Endothelial cell of umbilical vein (primary cell): ENCODE data around the gene ZNF609. TPM values are rescaled to one million over a fixed set of nuclear protein-coding genes. Genes with fewer than 3 reads are reported as not detected.

Experiments used
- BruUV-seq: library from RNA; stranded (reverse); fragments of 400-500 nt; replicated peaks from 2 replicates; lab custom pipeline; 2021; lab: Mats Ljungman, UMichigan
- CTCF ChIA-PET: fragments of 300-600, 350-600 bp; sonication (Branson Sonifier 250); formaldehyde crosslinking; loops from one replicate; lab custom pipeline; 2021; ENCODE audit warnings: antibody characterized with exemption, inconsistent platforms; lab: Charles Lee
- POLR2A ChIA-PET: fragments of 300-600, 350-600 bp; sonication (Branson Sonifier 250); formaldehyde crosslinking; loops from one replicate; lab custom pipeline; 2021; ENCODE audit warnings: antibody characterized with exemption, inconsistent platforms; lab: Charles Lee
- DNase-seq: peaks from one replicate; pipeline ENCODE4 v3.0.0-alpha.2; 2011; ENCODE audit warnings: low read depth, low spot score
- FAIRE-seq: peaks from 2 replicates; lab custom pipeline; 2011; peaks lifted over from hg19 to GRCh38; lab: Jason Lieb, UNC
- H2AFZ ChIP-seq: 2 replicates; pipeline ENCODE4 v1.6.0; 2012; ENCODE audit warnings: low read depth, low read length, control low read depth, inconsistent platforms
- H3K27ac ChIP-seq: 2 replicates; pipeline ENCODE4 v1.5.1; 2011; ENCODE audit warnings: low read depth, mild to moderate bottlenecking, control low read depth, low read length, moderate library complexity; ENCODE audit not compliant: insufficient read depth
- H3K27me3 ChIP-seq, 2 experiments: 2 replicates each; pipeline versions ENCODE4 v1.6.0 to v1.6.1; 2011; ENCODE audit warnings: low read length in 2 of 2, mixed read lengths in 1 of 2; ENCODE audit not compliant: control insufficient read depth in 2 of 2, insufficient read depth in 2 of 2
- H3K36me3 ChIP-seq, 2 experiments: 2 replicates in 1 of 2; 3 replicates in 1 of 2; pipeline ENCODE4 v1.5.1; 2011; ENCODE audit warnings: low read length in 2 of 2, mild to moderate bottlenecking in 1 of 2, moderate library complexity in 1 of 2; ENCODE audit not compliant: control insufficient read depth in 2 of 2, insufficient read depth in 2 of 2; ENCODE audit errors: extremely low read depth in 1 of 2
- H3K4me1 ChIP-seq: 3 replicates; pipeline ENCODE4 v1.5.1; 2011; ENCODE audit warnings: mild to moderate bottlenecking, low read length; ENCODE audit not compliant: control insufficient read depth, insufficient read depth; ENCODE audit errors: extremely low read depth
- H3K4me2 ChIP-seq: 2 replicates; pipeline ENCODE4 v1.6.1; 2011; ENCODE audit warnings: low read length, control low read depth, mixed read lengths; ENCODE audit not compliant: insufficient read depth
- H3K4me3 ChIP-seq, 3 experiments: fragments of 200-600 bp in 1 of 3; sonication (generic), shearing (Covaris generic) in 1 of 3; replicated peaks in 1 of 3; 2 replicates each; pipeline ENCODE4 v1.5.1; 2011 to 2016; ENCODE audit warnings: control low read depth in 3 of 3, low read length in 3 of 3, mild to moderate bottlenecking in 2 of 3, inconsistent platforms in 1 of 3, low read depth in 1 of 3, moderate library complexity in 1 of 3; ENCODE audit not compliant: insufficient read depth in 1 of 3
- H3K79me2 ChIP-seq: 2 replicates; pipeline ENCODE4 v1.6.0; 2012; ENCODE audit warnings: low read length, inconsistent platforms; ENCODE audit not compliant: control insufficient read depth, insufficient read depth
- H3K9ac ChIP-seq: replicated peaks from 2 replicates; pipeline ENCODE3; 2011; ENCODE audit warnings: low read length, control low read depth; ENCODE audit not compliant: insufficient read depth; ENCODE audit errors: extremely low read depth
- H3K9me1 ChIP-seq: replicated peaks from 3 replicates; pipeline ENCODE4 v1.6.0; 2011; ENCODE audit warnings: mild to moderate bottlenecking, low read length; ENCODE audit not compliant: control insufficient read depth, insufficient read depth; ENCODE audit errors: extremely low read depth
- H3K9me3 ChIP-seq: replicated peaks from 2 replicates; pipeline ENCODE4 v1.5.1; 2012; ENCODE audit warnings: low read length, inconsistent platforms; ENCODE audit not compliant: control insufficient read depth, insufficient read depth
- H4K20me1 ChIP-seq: replicated peaks from 2 replicates; pipeline ENCODE3; 2011; ENCODE audit warnings: mild to moderate bottlenecking, low read length; ENCODE audit not compliant: control insufficient read depth, insufficient read depth; ENCODE audit errors: extremely low read depth
- CTCF ChIP-seq, 2 donors: IDR thresholded peaks; 1 replicate in 1 of 2; 2 replicates in 1 of 2; pipeline ENCODE4 v1.5.1; 2011; ENCODE audit warnings: low read length in 2 of 2, mild to moderate bottlenecking in 2 of 2, moderate library complexity in 2 of 2, control low read depth in 1 of 2, inconsistent platforms in 1 of 2, low read depth in 1 of 2; ENCODE audit not compliant: insufficient read depth in 1 of 2; ENCODE audit errors: extremely low read depth in 1 of 2
- EZH2 ChIP-seq: IDR thresholded peaks from 2 replicates; pipeline ENCODE4 v1.6.1; 2012; ENCODE audit warnings: borderline replicate concordance, low read depth, mild to moderate bottlenecking, moderate library complexity, low read length, inconsistent platforms; ENCODE audit not compliant: severe bottlenecking
- FOS ChIP-seq: IDR thresholded peaks from 2 replicates; pipeline ENCODE4 v1.6.1; 2011; ENCODE audit warnings: mild to moderate bottlenecking, low read length, moderate library complexity, borderline replicate concordance; ENCODE audit not compliant: insufficient read depth
- GATA2 ChIP-seq: IDR thresholded peaks from 2 replicates; pipeline ENCODE4 v1.7.0; 2011; ENCODE audit warnings: low read depth, mild to moderate bottlenecking, moderate library complexity, mixed read lengths, low read length; ENCODE audit not compliant: insufficient read length, insufficient read depth
- JUN ChIP-seq: IDR thresholded peaks from 2 replicates; pipeline ENCODE4 v1.6.1; 2011; ENCODE audit warnings: borderline replicate concordance, low read depth; ENCODE audit not compliant: insufficient read length, insufficient read depth
- MYC ChIP-seq: IDR thresholded peaks from one replicate; pipeline ENCODE4 v1.6.1; 2011; ENCODE audit warnings: mild to moderate bottlenecking, low read depth, low read length
- POLR2A ChIP-seq: IDR thresholded peaks from 2 replicates; pipeline ENCODE4 v1.6.1; 2012; ENCODE audit warnings: low read depth, mild to moderate bottlenecking, control low read depth, low read length
- POLR2AphosphoS5 ChIP-seq: IDR thresholded peaks from 2 replicates; pipeline ENCODE4 v1.6.1; 2012; ENCODE audit warnings: low read depth, mild to moderate bottlenecking, control low read depth, low read length, moderate library complexity; ENCODE audit not compliant: insufficient read depth
- dilution Hi-C: fragments of 300-500 bp; cut with MboI; formaldehyde crosslinking; loops from one replicate; pipeline ENCODE4 v1.15.0; 2019; ENCODE audit warnings: low sequenced_read_pairs; ENCODE audit not compliant: extremely low pct_ligation_motif_present
- intact Hi-C: fragments of 100-400 bp; cut with micrococcal nuclease; formaldehyde crosslinking; loops from one replicate; pipeline ENCODE4 v1.10.0; 2022
- polyA plus RNA-seq, 4 experiments: library from polyadenylated mRNA; depleted of rRNA in 3 of 4; stranded (reverse) in 3 of 4; unstranded in 1 of 4; fragments of >200 nt; gene quantifications; 2 replicates each; pipeline versions ENCODE4 v1.2.1 to v1.2.3, GENCODE V29; 2011 to 2012; ENCODE audit warnings: missing spikeins in 1 of 4
- total RNA-seq: library from RNA; stranded (reverse); gene quantifications from 2 replicates; pipeline ENCODE4 v1.2.3, GENCODE V29; 2021
- TF ChIP-seq, protein P1 (sequence below): IDR thresholded peaks from 2 replicates; pipeline ENCODE4 v1.6.1; 2011; ENCODE audit not compliant: insufficient read depth, insufficient read length

The ZNF609 gene
- total and polyA plus RNA-seq, 2 donors (not counting 3 experiments of a cell fraction or from before 2014, with no cell fraction given): 18.2 to 49.6 TPM

DNA sequence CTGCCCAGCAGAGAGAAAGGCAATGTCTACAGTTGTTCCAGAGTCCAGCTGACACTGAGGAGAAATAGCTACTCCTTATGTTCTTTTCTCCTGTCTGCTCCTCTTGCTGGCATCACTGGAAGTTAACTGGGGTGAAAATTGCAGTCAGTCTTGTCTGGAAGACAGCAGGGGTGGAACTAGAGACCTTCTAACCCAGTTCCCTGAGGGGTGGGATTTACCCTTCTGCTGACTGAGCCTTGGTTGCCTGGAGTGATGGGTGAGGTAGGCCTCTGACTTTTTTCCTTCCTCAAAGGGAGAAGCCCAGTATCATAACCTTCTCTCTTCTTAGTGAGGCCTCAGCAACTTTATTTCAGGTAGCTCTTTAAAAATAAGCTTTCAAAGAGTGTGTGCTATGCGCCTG, 16.2 kb downstream of the ZNF609 start:
- H3K79me2 ChIP-seq: peaks cover 47% of the 10 kb centered on the region

More for the DNA sequence above, 16.2 kb downstream of the ZNF609 start:
- H2AFZ ChIP-seq: no peak overlapping the region
- H4K20me1 ChIP-seq: peaks cover 3% of the 10 kb centered on the region
- TF ChIP-seq GATA2 (no peak), MYC (no peak), CTCF (IDR thresholded peaks at IDR 0.05; ENCODE audit: extremely low read depth in 1 of 2, insufficient read depth in 1 of 2, low read depth in 1 of 2, low read length in 2 of 2) (no peak), EZH2 (no peak), FOS (no peak), JUN (no peak), POLR2A (no peak), POLR2AphosphoS5 (no peak)
- TF ChIP-seq, protein P1, sequence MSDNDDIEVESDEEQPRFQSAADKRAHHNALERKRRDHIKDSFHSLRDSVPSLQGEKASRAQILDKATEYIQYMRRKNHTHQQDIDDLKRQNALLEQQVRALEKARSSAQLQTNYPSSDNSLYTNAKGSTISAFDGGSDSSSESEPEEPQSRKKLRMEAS: no peak
- no peak overlapping the region for H3K4me3 ChIP-seq
- dilution Hi-C loops (no loop called here), intact Hi-C loops (no loop called here)
- DNase-seq (no peak), FAIRE-seq (no peak)
- no peak overlapping the region for H3K27ac ChIP-seq
- H3K4me1 ChIP-seq: no peaks in the 10 kb centered on the region
- H3K9me1 ChIP-seq: no peaks in the 10 kb centered on the region
- BruUV-seq: no TSS peak
- POLR2A ChIA-PET: no interaction called here
- H3K27me3 ChIP-seq: no peaks in the 10 kb centered on the region
- no peak overlapping the region for H3K4me2 ChIP-seq
- H3K36me3 ChIP-seq: peaks cover 0 to 2% of the 10 kb centered on the region in 2 experiments
- CTCF ChIA-PET: interaction anchor here (0.9 to 1.4 kb wide), 2 partner anchors 26 to 120 kb away, joined by 3 to 4 read pairs; no protein-coding TSS in a partner anchor
- no peaks in the 10 kb centered on the region for H3K9me3 ChIP-seq
- H3K9ac ChIP-seq: no peak overlapping the region
